Common myeloid progenitor, CD34-positive (primary cell): ENCODE results near the gene GFER.

Source experiments
- CTCF ChIA-PET: fragments of 350-600 bp; sonication (Branson Sonifier 250); formaldehyde crosslinking; loops from one replicate; lab custom pipeline; 2021; ENCODE audit warnings: antibody characterized with exemption; lab: Charles Lee
- POLR2A ChIA-PET: fragments of 350-600 bp; sonication (Branson Sonifier 250); formaldehyde crosslinking; loops from one replicate; lab custom pipeline; 2021; ENCODE audit warnings: antibody characterized with exemption; lab: Charles Lee
- DNase-seq, 3 donors: peaks; one replicate each; pipeline versions ENCODE4 v3.0.0 to v3.0.0-alpha.2; 2013
- H3K27ac ChIP-seq, 2 experiments: 1 replicate in 1 of 2; 2 replicates in 1 of 2; pipeline ENCODE4 v1.7.0; 2013; ENCODE audit warnings: inconsistent platforms in 2 of 2, low read length in 2 of 2, mild to moderate bottlenecking in 2 of 2, low read depth in 1 of 2, moderate library complexity in 1 of 2; ENCODE audit not compliant: severe bottlenecking in 2 of 2, insufficient read depth in 1 of 2, poor library complexity in 1 of 2
- H3K27me3 ChIP-seq, 5 experiments: replicated peaks in 2 of 5; 1 replicate in 3 of 5; 2 replicates in 2 of 5; pipeline versions ENCODE4 v1.6.1 to v1.7.0; 2013; ENCODE audit warnings: low read length in 4 of 5, mild to moderate bottlenecking in 2 of 5, moderate library complexity in 2 of 5, inconsistent platforms in 1 of 5; ENCODE audit not compliant: insufficient read depth in 5 of 5, control insufficient read depth in 4 of 5
- H3K36me3 ChIP-seq, 4 experiments: 1 replicate in 2 of 4; 2 replicates in 2 of 4; pipeline versions ENCODE4 v1.6.1 to v1.7.0; 2013; ENCODE audit warnings: low read length in 3 of 4, control low read depth in 1 of 4, mild to moderate bottlenecking in 1 of 4; ENCODE audit not compliant: control insufficient read depth in 4 of 4, insufficient read depth in 4 of 4
- H3K4me1 ChIP-seq, 4 experiments: 1 replicate in 3 of 4; 2 replicates in 1 of 4; pipeline versions ENCODE4 v1.6.1 to v1.7.1; 2013; ENCODE audit warnings: low read length in 3 of 4, mild to moderate bottlenecking in 3 of 4, control low read depth in 1 of 4, inconsistent platforms in 1 of 4, moderate library complexity in 1 of 4; ENCODE audit not compliant: control insufficient read depth in 4 of 4, insufficient read depth in 4 of 4; ENCODE audit errors: control extremely low read depth in 1 of 4
- H3K4me3 ChIP-seq, 7 experiments: 1 replicate in 4 of 7; 2 replicates in 3 of 7; pipeline versions ENCODE4 v1.5.1 to v1.7.0; 2013; ENCODE audit warnings: mild to moderate bottlenecking in 7 of 7, low read length in 6 of 7, moderate library complexity in 6 of 7, inconsistent platforms in 2 of 7, low read depth in 2 of 7, control low read depth in 1 of 7; ENCODE audit not compliant: insufficient read depth in 4 of 7, control insufficient read depth in 1 of 7; ENCODE audit errors: extremely low read depth in 1 of 7
- H3K9me3 ChIP-seq, 5 experiments: 1 replicate in 4 of 5; 2 replicates in 1 of 5; pipeline versions ENCODE4 v1.6.1 to v1.7.1; 2013; ENCODE audit warnings: low read length in 4 of 5, mild to moderate bottlenecking in 2 of 5, inconsistent platforms in 1 of 5, low read depth in 1 of 5, moderate library complexity in 1 of 5; ENCODE audit not compliant: control insufficient read depth in 4 of 5, insufficient read depth in 2 of 5; ENCODE audit errors: control extremely low read depth in 1 of 5
- WGBS: methylation state at CpG from one replicate; pipeline ENCODE4 v1.1.5; 2013; ENCODE audit not compliant: insufficient coverage; 5-methylcytosine and 5-hydroxymethylcytosine counted together

The GFER gene

DNA sequence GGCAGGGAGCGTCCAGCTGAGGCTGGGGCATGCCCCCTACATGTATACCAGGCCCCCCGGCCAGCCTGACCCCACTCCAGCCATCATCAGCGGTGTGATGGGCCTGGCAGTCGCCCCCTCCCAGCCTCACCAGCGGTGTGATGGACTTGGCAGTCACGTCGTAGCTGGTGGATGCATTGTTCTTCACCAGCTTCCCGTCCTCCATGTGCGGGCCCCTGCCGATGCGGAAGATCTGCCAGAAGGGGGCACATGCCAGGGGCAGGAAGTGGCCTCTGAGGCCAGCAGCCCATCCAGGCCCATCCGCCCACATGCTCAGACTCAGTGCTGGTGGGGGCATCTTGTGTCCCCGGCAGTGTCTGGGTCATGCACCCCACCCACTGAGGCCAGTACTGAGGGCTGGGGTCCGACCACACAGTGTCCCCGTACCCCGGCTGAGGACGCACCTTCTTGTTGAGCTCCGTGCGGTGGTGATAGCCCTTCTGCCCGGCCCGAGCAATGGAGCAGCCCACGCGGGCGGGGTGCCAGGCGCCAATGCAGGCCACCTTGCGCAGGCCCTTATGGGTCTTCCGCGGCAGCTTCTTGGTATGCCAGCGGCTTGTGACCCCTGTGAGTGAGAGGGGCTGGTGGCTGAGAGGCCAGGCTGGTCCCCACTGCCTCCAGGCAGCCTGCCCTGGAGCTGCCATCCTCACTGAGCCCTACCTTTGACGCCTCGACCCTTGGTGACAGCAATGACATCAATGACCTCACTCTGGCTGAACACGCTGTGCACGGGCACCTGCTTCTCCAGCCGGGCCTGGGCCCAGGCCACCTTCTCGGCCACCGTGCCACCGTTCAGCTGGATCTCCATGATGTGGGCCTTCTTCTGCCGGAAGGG lies 37.3 kb upstream of the GFER start:
- no peaks in the 10 kb centered on the region for H3K9me3 ChIP-seq
- POLR2A ChIA-PET: no interaction called here
- no peak overlapping the region for H3K4me3 ChIP-seq
- no peak for DNase-seq
- CTCF ChIA-PET: interaction anchor here (0.6 to 1.0 kb wide), 3 partner anchors 10 to 19 kb away, joined by 3 read pairs; no protein-coding TSS in a partner anchor
- H3K27me3 ChIP-seq: no peaks in the 10 kb centered on the region
- no peaks in the 10 kb centered on the region for H3K36me3 ChIP-seq
- 96% methylated on average over 33 of the region's 38 CpGs for WGBS
- H3K27ac ChIP-seq: no peak overlapping the region
- H3K4me1 ChIP-seq: peaks cover 3 to 19% (median 14%) of the 10 kb centered on the region in 4 experiments

DNA sequence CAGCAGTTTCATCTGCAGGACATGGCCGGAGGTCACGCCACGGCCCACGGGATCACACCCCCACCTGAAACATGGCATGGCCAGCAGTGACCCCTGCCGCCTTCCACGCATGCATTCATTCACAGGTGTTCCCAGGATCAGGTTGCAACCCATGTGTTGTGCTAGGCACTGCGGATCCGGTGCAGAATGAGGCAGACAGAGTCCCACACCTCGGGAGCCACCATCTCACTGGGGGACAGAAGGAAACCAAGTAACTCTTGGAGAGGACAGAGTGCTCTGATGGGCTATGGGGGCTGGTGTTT lies 36.7 kb upstream of the GFER start:
- Histone ChIP-seq H3K4me1 (peaks cover 0 to 13% (median 9%) of the 10 kb centered on the region in 4 experiments), H3K36me3 (no peaks in the 10 kb centered on the region), H3K27ac (no peak overlapping the region), H3K9me3 (no peaks in the 10 kb centered on the region), H3K4me3 (no peak overlapping the region), H3K27me3 (no peaks in the 10 kb centered on the region)
- WGBS: 97% methylated on average over 9 of the region's 9 CpGs
- CTCF ChIA-PET: interaction anchor here (0.8 to 1.0 kb wide), 2 partner anchors 10 to 16 kb away, joined by 3 read pairs; no protein-coding TSS in a partner anchor
- POLR2A ChIA-PET: no interaction called here
- DNase-seq: no peak

DNA sequence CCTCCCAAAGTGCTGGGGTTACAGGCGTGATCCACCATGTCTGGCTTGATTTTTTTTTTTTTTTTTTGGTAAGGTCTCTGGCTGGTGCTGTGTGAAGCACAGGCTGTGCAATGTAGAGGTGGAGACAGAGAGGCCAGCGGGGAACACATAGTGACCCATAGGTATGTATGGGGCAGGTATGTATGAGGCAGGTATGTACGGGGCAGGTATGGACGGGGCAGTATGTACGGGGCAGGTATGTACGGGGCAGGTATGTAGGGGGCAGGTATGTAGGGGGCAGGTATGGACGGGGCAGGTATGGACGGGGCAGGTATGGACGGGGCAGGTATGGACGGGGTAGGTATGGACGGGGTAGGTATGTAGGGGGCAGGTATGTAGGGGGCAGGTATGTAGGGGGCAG lies 34.5 kb upstream of the GFER start:
- H3K9me3 ChIP-seq: no peaks in the 10 kb centered on the region
- no peaks in the 10 kb centered on the region for H3K27me3 ChIP-seq
- no peak overlapping the region for H3K27ac ChIP-seq
- ChIA-PET POLR2A (no interaction called here), CTCF (interaction anchor here (0.6 kb wide), 1 partner anchor 331 kb away, joined by 3 read pairs; no protein-coding TSS in a partner anchor)
- no peak overlapping the region for H3K4me3 ChIP-seq
- WGBS: 99% methylated on average over 7 of the region's 11 CpGs
- DNase-seq: no peak
- H3K4me1 ChIP-seq: no peaks in the 10 kb centered on the region
- H3K36me3 ChIP-seq: no peaks in the 10 kb centered on the region

DNA sequence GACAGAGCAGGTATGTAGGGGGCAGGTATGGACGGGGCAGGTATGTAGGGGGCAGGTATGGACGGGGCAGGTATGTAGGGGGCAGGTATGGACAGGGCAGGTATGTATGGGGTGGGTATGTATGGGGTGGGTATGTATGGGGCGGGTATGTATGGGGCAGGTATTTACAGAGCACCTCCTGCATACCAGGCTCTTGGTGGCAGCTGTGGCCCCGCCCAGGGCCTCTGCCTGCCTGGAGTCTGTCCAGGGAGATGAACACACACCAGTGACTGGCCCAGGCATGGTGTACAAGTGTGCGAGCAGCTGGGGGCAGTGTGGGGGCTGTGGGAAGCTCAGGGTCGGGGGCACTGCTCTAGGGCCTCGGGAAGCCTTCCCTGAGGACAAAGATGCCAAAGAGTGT lies 33.9 kb upstream of the GFER start:
- Histone ChIP-seq H3K4me3 (no peak overlapping the region), H3K4me1 (no peaks in the 10 kb centered on the region), H3K9me3 (no peaks in the 10 kb centered on the region), H3K27me3 (no peaks in the 10 kb centered on the region), H3K36me3 (no peaks in the 10 kb centered on the region), H3K27ac (no peak overlapping the region)
- CTCF ChIA-PET: interaction anchor here (0.5 to 1.7 kb wide), 2 partner anchors 10 to 117 kb away, joined by 3 to 6 read pairs; no protein-coding TSS in a partner anchor
- no peak for DNase-seq
- POLR2A ChIA-PET: no interaction called here
- WGBS: 89% methylated on average over 4 of the region's 7 CpGs

DNA sequence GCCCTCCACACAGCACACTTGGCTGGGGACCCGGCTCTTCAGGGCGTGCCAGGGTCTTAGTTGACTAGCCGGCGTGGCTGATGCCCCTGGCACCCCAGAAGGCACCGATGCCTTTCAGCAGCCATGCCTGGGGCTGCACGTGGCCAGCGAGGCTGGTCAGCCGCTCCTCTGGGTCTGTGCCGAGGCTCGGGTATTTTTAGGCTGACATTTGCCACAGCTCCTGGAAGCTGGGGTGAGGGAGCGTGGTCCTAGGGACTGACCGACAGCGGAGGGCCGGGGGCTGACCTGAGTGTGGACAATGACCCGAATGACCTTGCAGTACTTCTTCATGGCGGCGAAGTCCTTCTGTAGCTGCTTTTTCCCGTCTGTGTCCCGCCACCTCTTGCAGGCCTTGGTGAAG lies 33.4 kb upstream of the GFER start:
- Histone ChIP-seq H3K36me3 (no peaks in the 10 kb centered on the region), H3K4me1 (no peaks in the 10 kb centered on the region), H3K4me3 (no peak overlapping the region), H3K27ac (no peak overlapping the region), H3K27me3 (no peaks in the 10 kb centered on the region), H3K9me3 (no peaks in the 10 kb centered on the region)
- ChIA-PET CTCF (interaction anchor here (0.5 to 1.7 kb wide), 4 partner anchors 10 to 166 kb away, joined by 3 to 6 read pairs (median 4); no protein-coding TSS in a partner anchor), POLR2A (no interaction called here)
- no peak for DNase-seq
- 97% methylated on average over 19 of the region's 19 CpGs for WGBS

DNA sequence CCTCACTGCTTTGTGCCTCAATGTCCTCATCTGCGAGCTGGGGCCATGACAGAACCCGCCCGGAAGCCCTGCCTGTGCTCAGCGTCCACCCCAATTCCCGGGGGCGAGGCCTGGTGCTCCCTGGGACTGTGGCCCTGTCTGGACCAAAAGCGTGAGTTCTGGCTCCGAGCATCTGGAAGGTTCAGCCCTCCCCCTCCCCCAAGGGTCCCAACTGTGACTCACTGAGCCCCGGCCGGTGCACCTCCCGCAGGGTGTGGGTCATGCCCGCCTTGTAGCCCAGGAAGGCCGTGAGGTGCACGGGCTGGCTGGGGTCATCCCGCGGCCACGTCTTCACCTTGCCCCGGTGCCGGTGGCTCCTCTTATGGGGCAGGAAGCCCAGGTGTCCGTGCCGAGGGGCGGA lies 30.3 kb upstream of the GFER start:
- DNase-seq: no peak
- Histone ChIP-seq H3K27ac (no peak overlapping the region), H3K9me3 (no peaks in the 10 kb centered on the region), H3K36me3 (no peaks in the 10 kb centered on the region), H3K27me3 (peaks cover 0 to 6% (median 0%) of the 10 kb centered on the region in 5 experiments), H3K4me3 (no peak overlapping the region), H3K4me1 (peaks cover 0 to 1% (median 0%) of the 10 kb centered on the region in 4 experiments)
- WGBS: 95% methylated on average over 17 of the region's 22 CpGs
- ChIA-PET POLR2A (no interaction called here), CTCF (interaction anchor here (1.2 to 1.6 kb wide), 2 partner anchors 10 to 94 kb away, joined by 3 read pairs; partner anchors contain the start of gene MSRB1)
